MM.1S (cell line): ENCODE results near the gene LRRC28.

Source experiments
- CTCF ChIP-seq: fragments of 300-600 bp; sonication (generic); IDR thresholded peaks from 2 replicates; pipeline ENCODE4 v1.5.1; 2016; ENCODE audit warnings: antibody characterized with exemption, low read length, mixed read lengths
- EZH2 ChIP-seq: fragments of 300-600 bp; sonication (generic); optimal IDR thresholded peaks from 2 replicates; pipeline ENCODE3; 2017; ENCODE audit warnings: low read depth, mild to moderate bottlenecking, antibody characterized with exemption, low read length, mixed read lengths

- no peak for TF ChIP-seq EZH2
- TF ChIP-seq CTCF = no peak
These were observed 142.4 kb downstream of the LRRC28 start for GRCh38 chr15:99393641-99394040.
